GM23338 (cell line): ENCODE results near the gene THEM5. TPM values are rescaled to one million over a fixed set of nuclear protein-coding genes. Genes with fewer than 3 reads are reported as not detected.

ENCODE experiments used
- ATAC-seq: fragments of 200-7000 bp; cut with Tn5 transposase; 3 replicates; pipeline ENCODE4 v1.9.1; 2020
- DNase-seq: peaks from one replicate; pipeline ENCODE4 v3.0.0-alpha.2; 2015; ENCODE audit warnings: low spot score
- H2AFZ ChIP-seq: fragments of 200-600 bp; sonication (generic); 2 replicates; pipeline ENCODE4 v1.8.0; 2016; ENCODE audit warnings: antibody characterized with exemption, mild to moderate bottlenecking, moderate library complexity
- H3F3A ChIP-seq: fragments of 200-600 bp; sonication (generic); replicated peaks from 2 replicates; pipeline ENCODE4 v1.8.0; 2017; ENCODE audit warnings: antibody characterized with exemption, mixed run types, low read depth
- H3K27ac ChIP-seq: fragments of 200-600 bp; sonication (generic); 2 replicates; pipeline ENCODE4 v1.6.1; 2016; ENCODE audit warnings: low read depth
- H3K27me3 ChIP-seq: fragments of 200-600 bp; sonication (generic); 2 replicates; pipeline ENCODE4 v1.8.0; 2016; ENCODE audit warnings: mild to moderate bottlenecking, mixed run types, moderate library complexity; ENCODE audit not compliant: insufficient read depth
- H3K36me3 ChIP-seq: fragments of 200-600 bp; sonication (generic); 2 replicates; pipeline ENCODE4 v1.8.0; 2016; ENCODE audit warnings: mild to moderate bottlenecking; ENCODE audit not compliant: insufficient read depth
- H3K4me1 ChIP-seq: fragments of 200-600 bp; sonication (generic); 2 replicates; pipeline ENCODE4 v1.8.0; 2016; ENCODE audit warnings: mild to moderate bottlenecking, moderate library complexity; ENCODE audit not compliant: insufficient read depth
- H3K4me2 ChIP-seq: fragments of 200-600 bp; sonication (generic); 2 replicates; pipeline ENCODE4 v1.7.1; 2017; ENCODE audit warnings: mixed run types
- H3K4me3 ChIP-seq: fragments of 200-600 bp; sonication (generic); 2 replicates; pipeline ENCODE4 v1.6.1; 2016; ENCODE audit warnings: mixed run types
- H3K79me2 ChIP-seq: fragments of 200-600 bp; sonication (generic); replicated peaks from 2 replicates; pipeline ENCODE4 v1.8.0; 2017; ENCODE audit warnings: mild to moderate bottlenecking; ENCODE audit not compliant: insufficient read depth
- H3K9me2 ChIP-seq: fragments of 200-600 bp; sonication (generic); 2 replicates; pipeline ENCODE4 v1.8.0; 2017; ENCODE audit not compliant: insufficient read depth
- H4K20me1 ChIP-seq: fragments of 200-600 bp; sonication (generic); replicated peaks from 2 replicates; pipeline ENCODE4 v1.8.0; 2017; ENCODE audit warnings: mild to moderate bottlenecking; ENCODE audit not compliant: insufficient read depth
- H3K27ac Mint-ChIP-seq: 2 replicates; pipeline ENCODE4 v1.8.0; 2020; ENCODE audit warnings: inconsistent platforms, mild to moderate bottlenecking, moderate library complexity, mixed read lengths
- H3K27me3 Mint-ChIP-seq: 3 replicates; pipeline ENCODE4 v1.8.0; 2022; ENCODE audit warnings: low read depth, mild to moderate bottlenecking, moderate library complexity, mixed read lengths, inconsistent platforms; ENCODE audit not compliant: insufficient read depth, poor library complexity
- H3K36me3 Mint-ChIP-seq: 3 replicates; pipeline ENCODE4 v1.8.0; 2021; ENCODE audit warnings: low read depth, mild to moderate bottlenecking, inconsistent platforms, moderate library complexity, mixed read lengths
- H3K4me1 Mint-ChIP-seq: 3 replicates; pipeline ENCODE4 v1.8.0; 2020; ENCODE audit warnings: mild to moderate bottlenecking, inconsistent platforms, mixed read lengths
- H3K4me3 Mint-ChIP-seq: 3 replicates; pipeline ENCODE4 v1.8.0; 2021; ENCODE audit warnings: moderate library complexity, mild to moderate bottlenecking, inconsistent platforms, mixed read lengths
- H3K9me3 Mint-ChIP-seq: 3 replicates; pipeline ENCODE4 v1.8.0; 2020; ENCODE audit warnings: moderate library complexity, mild to moderate bottlenecking, inconsistent platforms, mixed read lengths
- CREB1 ChIP-seq: fragments of 250-450 bp; sonication (Bioruptor Pico); IDR thresholded peaks from 2 replicates; pipeline ENCODE4 v1.5.0; 2020; ENCODE audit warnings: low read depth, mild to moderate bottlenecking, moderate library complexity
- CTCF ChIP-seq, 2 experiments: fragments of 200-600 bp in 1 of 2; sonication (generic) in 1 of 2; conservative IDR thresholded peaks; 2 replicates each; pipeline versions ENCODE4 v1.5.1 to v1.6.1; 2016 to 2017; ENCODE audit warnings: antibody characterized with exemption in 2 of 2, low read depth in 2 of 2, mild to moderate bottlenecking in 2 of 2, moderate library complexity in 1 of 2
- EZH2 ChIP-seq: fragments of 200-600 bp; sonication (generic); IDR thresholded peaks from one replicate; pipeline ENCODE4 v1.8.0; 2017; ENCODE audit warnings: antibody characterized with exemption, mild to moderate bottlenecking, low read depth; ENCODE audit not compliant: unreplicated experiment
- EZH2phosphoT487 ChIP-seq: fragments of 200-600 bp; sonication (generic); IDR thresholded peaks from one replicate; pipeline ENCODE4 v1.8.1; 2018; ENCODE audit warnings: antibody characterized with exemption; ENCODE audit not compliant: unreplicated experiment
- JUNB ChIP-seq: IDR thresholded peaks from one replicate; pipeline ENCODE4 v1.6.1; 2016; ENCODE audit warnings: antibody characterized with exemption; ENCODE audit not compliant: unreplicated experiment
- NANOG ChIP-seq: IDR thresholded peaks from 2 replicates; pipeline ENCODE4 v1.6.1; 2016; ENCODE audit warnings: antibody characterized with exemption, borderline replicate concordance
- POLR2AphosphoS5 ChIP-seq: IDR thresholded peaks from 2 replicates; pipeline ENCODE4 v1.6.1; 2016; ENCODE audit warnings: antibody characterized with exemption, low read depth
- STAT1 ChIP-seq: IDR thresholded peaks from one replicate; pipeline ENCODE4 v1.6.1; 2016; ENCODE audit warnings: antibody characterized with exemption; ENCODE audit not compliant: unreplicated experiment
- ZNF114 ChIP-seq: fragments of 250-450 bp; sonication (Bioruptor Pico); IDR thresholded peaks from 2 replicates; pipeline ENCODE4 v1.5.0; 2020; ENCODE audit warnings: mild to moderate bottlenecking, moderate library complexity
- ZNF331 ChIP-seq: fragments of 250-450 bp; sonication (Bioruptor Pico); IDR thresholded peaks from 2 replicates; pipeline ENCODE4 v1.5.0; 2020; ENCODE audit warnings: low read depth, mild to moderate bottlenecking, moderate library complexity
- polyA plus RNA-seq: library from polyadenylated mRNA; unstranded; fragments of >200 nt; fragmentation: Nextera tagmentation; extraction: Ambion mirVana; gene quantifications from 2 replicates; pipeline ENCODE4 v1.2.1, GENCODE V29; 2016
- total RNA-seq: library from RNA; depleted of rRNA; stranded (reverse); fragments of >200 nt; shearing (Covaris generic); gene quantifications from 2 replicates; pipeline ENCODE4 v1.2.3, GENCODE V29; 2014
- TF ChIP-seq, protein P1 (sequence below): IDR thresholded peaks from one replicate; pipeline ENCODE4 v1.6.1; 2018; ENCODE audit warnings: antibody characterized with exemption; ENCODE audit not compliant: unreplicated experiment
- TF ChIP-seq, protein P2 (sequence below): IDR thresholded peaks from 2 replicates; pipeline ENCODE4 v1.6.1; 2016; ENCODE audit warnings: antibody characterized with exemption
- TF ChIP-seq, protein P3 (sequence below): fragments of 250-450 bp; sonication (Bioruptor Pico); IDR thresholded peaks from 2 replicates; pipeline ENCODE4 v1.5.0; 2020; ENCODE audit warnings: mild to moderate bottlenecking, moderate library complexity

THEM5 gene
- total and polyA plus RNA-seq, 2 experiments from 2014 or later, result not detected

DNA sequence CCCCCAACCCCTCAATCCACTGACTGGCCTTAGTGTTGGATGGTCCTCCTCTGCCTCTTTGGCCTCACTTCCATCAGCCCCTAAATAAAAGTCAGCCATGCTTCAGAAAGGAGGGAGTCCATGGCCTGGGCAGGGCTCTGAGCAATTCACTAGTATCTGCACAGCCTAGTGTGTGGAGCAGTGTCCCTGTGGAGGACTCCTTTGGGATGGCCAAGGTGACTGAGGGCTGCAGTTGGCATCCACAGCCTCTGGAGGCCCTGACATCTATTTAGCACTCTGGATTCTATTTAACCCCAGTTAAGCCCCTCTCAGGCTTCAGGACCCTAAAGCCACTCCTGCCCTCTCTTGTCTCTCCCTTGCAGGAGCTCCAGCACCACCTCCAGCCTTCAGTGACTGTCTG, 3.6 kb downstream of the THEM5 start:
- H3K9me2 ChIP-seq, result no peaks in the 10 kb centered on the region
- H3K27ac Mint-ChIP-seq, result no peak overlapping the region
- no peak for ATAC-seq

More for the DNA sequence above, 3.6 kb downstream of the THEM5 start:
- Histone ChIP-seq H3K27me3 (no peaks in the 10 kb centered on the region), H3K79me2 (no peaks in the 10 kb centered on the region), H3K4me1 (0 out of 2 replicates have a peak, but pooled peaks cover 4% of the 10 kb centered on the region), H4K20me1 (no peaks in the 10 kb centered on the region), H3K36me3 (no peaks in the 10 kb centered on the region), H3K4me2 (no peak overlapping the region), H3F3A (no peaks in the 10 kb centered on the region), H3K4me3 (no peak overlapping the region), H2AFZ (no peak overlapping the region), H3K27ac (no peak overlapping the region)
- Mint-ChIP-seq H3K4me1 (peaks cover 12% of the 10 kb centered on the region), H3K9me3 (no peaks in the 10 kb centered on the region), H3K4me3 (no peak overlapping the region), H3K27me3 (peaks cover 14% of the 10 kb centered on the region), H3K36me3 (no peaks in the 10 kb centered on the region; the same call in 2 of the 3 replicates)
- no peak for TF ChIP-seq STAT1
- no peak for TF ChIP-seq EZH2
- TF ChIP-seq POLR2AphosphoS5, result no peak
- TF ChIP-seq, protein P1, sequence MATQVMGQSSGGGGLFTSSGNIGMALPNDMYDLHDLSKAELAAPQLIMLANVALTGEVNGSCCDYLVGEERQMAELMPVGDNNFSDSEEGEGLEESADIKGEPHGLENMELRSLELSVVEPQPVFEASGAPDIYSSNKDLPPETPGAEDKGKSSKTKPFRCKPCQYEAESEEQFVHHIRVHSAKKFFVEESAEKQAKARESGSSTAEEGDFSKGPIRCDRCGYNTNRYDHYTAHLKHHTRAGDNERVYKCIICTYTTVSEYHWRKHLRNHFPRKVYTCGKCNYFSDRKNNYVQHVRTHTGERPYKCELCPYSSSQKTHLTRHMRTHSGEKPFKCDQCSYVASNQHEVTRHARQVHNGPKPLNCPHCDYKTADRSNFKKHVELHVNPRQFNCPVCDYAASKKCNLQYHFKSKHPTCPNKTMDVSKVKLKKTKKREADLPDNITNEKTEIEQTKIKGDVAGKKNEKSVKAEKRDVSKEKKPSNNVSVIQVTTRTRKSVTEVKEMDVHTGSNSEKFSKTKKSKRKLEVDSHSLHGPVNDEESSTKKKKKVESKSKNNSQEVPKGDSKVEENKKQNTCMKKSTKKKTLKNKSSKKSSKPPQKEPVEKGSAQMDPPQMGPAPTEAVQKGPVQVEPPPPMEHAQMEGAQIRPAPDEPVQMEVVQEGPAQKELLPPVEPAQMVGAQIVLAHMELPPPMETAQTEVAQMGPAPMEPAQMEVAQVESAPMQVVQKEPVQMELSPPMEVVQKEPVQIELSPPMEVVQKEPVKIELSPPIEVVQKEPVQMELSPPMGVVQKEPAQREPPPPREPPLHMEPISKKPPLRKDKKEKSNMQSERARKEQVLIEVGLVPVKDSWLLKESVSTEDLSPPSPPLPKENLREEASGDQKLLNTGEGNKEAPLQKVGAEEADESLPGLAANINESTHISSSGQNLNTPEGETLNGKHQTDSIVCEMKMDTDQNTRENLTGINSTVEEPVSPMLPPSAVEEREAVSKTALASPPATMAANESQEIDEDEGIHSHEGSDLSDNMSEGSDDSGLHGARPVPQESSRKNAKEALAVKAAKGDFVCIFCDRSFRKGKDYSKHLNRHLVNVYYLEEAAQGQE, result no peak
- no peak for TF ChIP-seq JUNB
- TF ChIP-seq, protein P2, sequence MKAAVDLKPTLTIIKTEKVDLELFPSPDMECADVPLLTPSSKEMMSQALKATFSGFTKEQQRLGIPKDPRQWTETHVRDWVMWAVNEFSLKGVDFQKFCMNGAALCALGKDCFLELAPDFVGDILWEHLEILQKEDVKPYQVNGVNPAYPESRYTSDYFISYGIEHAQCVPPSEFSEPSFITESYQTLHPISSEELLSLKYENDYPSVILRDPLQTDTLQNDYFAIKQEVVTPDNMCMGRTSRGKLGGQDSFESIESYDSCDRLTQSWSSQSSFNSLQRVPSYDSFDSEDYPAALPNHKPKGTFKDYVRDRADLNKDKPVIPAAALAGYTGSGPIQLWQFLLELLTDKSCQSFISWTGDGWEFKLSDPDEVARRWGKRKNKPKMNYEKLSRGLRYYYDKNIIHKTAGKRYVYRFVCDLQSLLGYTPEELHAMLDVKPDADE, result no peak
- no peak for TF ChIP-seq CTCF (conservative IDR thresholded peaks at IDR 0.05; ENCODE audit: low read depth in 2 of 2)
- TF ChIP-seq ZNF331 (CRISPR knock-in tag), result no peak
- no peak for TF ChIP-seq NANOG
- TF ChIP-seq, protein P3, sequence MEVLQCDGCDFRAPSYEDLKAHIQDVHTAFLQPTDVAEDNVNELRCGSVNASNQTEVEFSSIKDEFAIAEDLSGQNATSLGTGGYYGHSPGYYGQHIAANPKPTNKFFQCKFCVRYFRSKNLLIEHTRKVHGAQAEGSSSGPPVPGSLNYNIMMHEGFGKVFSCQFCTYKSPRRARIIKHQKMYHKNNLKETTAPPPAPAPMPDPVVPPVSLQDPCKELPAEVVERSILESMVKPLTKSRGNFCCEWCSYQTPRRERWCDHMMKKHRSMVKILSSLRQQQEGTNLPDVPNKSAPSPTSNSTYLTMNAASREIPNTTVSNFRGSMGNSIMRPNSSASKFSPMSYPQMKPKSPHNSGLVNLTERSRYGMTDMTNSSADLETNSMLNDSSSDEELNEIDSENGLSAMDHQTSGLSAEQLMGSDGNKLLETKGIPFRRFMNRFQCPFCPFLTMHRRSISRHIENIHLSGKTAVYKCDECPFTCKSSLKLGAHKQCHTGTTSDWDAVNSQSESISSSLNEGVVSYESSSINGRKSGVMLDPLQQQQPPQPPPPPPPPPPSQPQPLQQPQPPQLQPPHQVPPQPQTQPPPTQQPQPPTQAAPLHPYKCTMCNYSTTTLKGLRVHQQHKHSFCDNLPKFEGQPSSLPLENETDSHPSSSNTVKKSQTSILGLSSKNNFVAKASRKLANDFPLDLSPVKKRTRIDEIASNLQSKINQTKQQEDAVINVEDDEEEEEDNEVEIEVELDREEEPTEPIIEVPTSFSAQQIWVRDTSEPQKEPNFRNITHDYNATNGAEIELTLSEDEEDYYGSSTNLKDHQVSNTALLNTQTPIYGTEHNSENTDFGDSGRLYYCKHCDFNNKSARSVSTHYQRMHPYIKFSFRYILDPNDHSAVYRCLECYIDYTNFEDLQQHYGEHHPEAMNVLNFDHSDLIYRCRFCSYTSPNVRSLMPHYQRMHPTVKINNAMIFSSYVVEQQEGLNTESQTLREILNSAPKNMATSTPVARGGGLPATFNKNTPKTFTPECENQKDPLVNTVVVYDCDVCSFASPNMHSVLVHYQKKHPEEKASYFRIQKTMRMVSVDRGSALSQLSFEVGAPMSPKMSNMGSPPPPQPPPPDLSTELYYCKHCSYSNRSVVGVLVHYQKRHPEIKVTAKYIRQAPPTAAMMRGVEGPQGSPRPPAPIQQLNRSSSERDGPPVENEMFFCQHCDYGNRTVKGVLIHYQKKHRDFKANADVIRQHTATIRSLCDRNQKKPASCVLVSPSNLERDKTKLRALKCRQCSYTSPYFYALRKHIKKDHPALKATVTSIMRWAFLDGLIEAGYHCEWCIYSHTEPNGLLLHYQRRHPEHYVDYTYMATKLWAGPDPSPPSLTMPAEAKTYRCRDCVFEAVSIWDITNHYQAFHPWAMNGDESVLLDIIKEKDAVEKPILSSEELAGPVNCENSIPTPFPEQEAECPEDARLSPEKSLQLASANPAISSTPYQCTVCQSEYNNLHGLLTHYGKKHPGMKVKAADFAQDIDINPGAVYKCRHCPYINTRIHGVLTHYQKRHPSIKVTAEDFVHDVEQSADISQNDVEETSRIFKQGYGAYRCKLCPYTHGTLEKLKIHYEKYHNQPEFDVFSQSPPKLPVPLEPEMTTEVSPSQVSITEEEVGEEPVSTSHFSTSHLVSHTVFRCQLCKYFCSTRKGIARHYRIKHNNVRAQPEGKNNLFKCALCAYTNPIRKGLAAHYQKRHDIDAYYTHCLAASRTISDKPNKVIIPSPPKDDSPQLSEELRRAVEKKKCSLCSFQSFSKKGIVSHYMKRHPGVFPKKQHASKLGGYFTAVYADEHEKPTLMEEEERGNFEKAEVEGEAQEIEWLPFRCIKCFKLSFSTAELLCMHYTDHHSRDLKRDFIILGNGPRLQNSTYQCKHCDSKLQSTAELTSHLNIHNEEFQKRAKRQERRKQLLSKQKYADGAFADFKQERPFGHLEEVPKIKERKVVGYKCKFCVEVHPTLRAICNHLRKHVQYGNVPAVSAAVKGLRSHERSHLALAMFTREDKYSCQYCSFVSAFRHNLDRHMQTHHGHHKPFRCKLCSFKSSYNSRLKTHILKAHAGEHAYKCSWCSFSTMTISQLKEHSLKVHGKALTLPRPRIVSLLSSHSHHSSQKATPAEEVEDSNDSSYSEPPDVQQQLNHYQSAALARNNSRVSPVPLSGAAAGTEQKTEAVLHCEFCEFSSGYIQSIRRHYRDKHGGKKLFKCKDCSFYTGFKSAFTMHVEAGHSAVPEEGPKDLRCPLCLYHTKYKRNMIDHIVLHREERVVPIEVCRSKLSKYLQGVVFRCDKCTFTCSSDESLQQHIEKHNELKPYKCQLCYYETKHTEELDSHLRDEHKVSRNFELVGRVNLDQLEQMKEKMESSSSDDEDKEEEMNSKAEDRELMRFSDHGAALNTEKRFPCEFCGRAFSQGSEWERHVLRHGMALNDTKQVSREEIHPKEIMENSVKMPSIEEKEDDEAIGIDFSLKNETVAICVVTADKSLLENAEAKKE (CRISPR knock-in tag), result no peak
- TF ChIP-seq ZNF114 (CRISPR knock-in tag), result no peak
- TF ChIP-seq EZH2phosphoT487, result no peak
- TF ChIP-seq CREB1 (CRISPR knock-in tag), result no peak
- no peak for DNase-seq
